Karpas-422 (cell line): Measurements from ENCODE around the gene IL10RB. TPM values are rescaled to one million over a fixed set of nuclear protein-coding genes. Genes with fewer than 3 reads are reported as not detected.
"Not testable (repeated sequence)": the region's sequence is repeated elsewhere in the genome, so short reads cannot be mapped to it uniquely, and the experiment has no call there.

ENCODE experiments used
- DNase-seq: peaks from one replicate; pipeline ENCODE4 v3.0.0-alpha.2; 2015
- H2AFZ ChIP-seq: fragments of 200-600 bp; sonication (generic); 2 replicates; pipeline ENCODE4 v1.6.1; 2014; ENCODE audit warnings: antibody characterized with exemption, low read length, mixed read lengths
- H3K27ac ChIP-seq: fragments of 200-600 bp; sonication (generic); 2 replicates; pipeline ENCODE4 v1.5.1; 2014; ENCODE audit warnings: mild to moderate bottlenecking, low read length, moderate library complexity
- H3K27me3 ChIP-seq: fragments of 200-600 bp; sonication (generic); 2 replicates; pipeline ENCODE4 v1.6.1; 2014; ENCODE audit warnings: low read length, mixed read lengths
- H3K36me3 ChIP-seq: fragments of 200-600 bp; sonication (generic); 2 replicates; pipeline ENCODE4 v1.6.1; 2014; ENCODE audit warnings: low read length, mixed read lengths; ENCODE audit not compliant: insufficient read depth
- H3K4me1 ChIP-seq: fragments of 200-600 bp; sonication (generic); 2 replicates; pipeline ENCODE4 v1.6.1; 2014; ENCODE audit warnings: mild to moderate bottlenecking, low read length, mixed read lengths
- H3K4me2 ChIP-seq: fragments of 200-600 bp; sonication (generic); 2 replicates; pipeline ENCODE4 v1.6.1; 2014; ENCODE audit warnings: low read length, low read depth, mild to moderate bottlenecking; ENCODE audit not compliant: poor library complexity, severe bottlenecking
- H3K4me3 ChIP-seq: fragments of 200-600 bp; sonication (generic); 2 replicates; pipeline ENCODE4 v1.5.1; 2014; ENCODE audit warnings: mild to moderate bottlenecking, antibody characterized with exemption, low read length, mixed read lengths
- H3K79me2 ChIP-seq: fragments of 200-600 bp; sonication (generic); 2 replicates; pipeline ENCODE4 v1.6.1; 2014; ENCODE audit warnings: mild to moderate bottlenecking, low read length, mixed read lengths
- H3K9ac ChIP-seq: fragments of 200-600 bp; sonication (generic); 2 replicates; pipeline ENCODE4 v1.6.0; 2014; ENCODE audit warnings: low read length
- H3K9me2 ChIP-seq: fragments of 200-600 bp; sonication (generic), shearing (Covaris generic); replicated peaks from 2 replicates; pipeline ENCODE4 v1.6.0; 2014; ENCODE audit warnings: mild to moderate bottlenecking, low read length, moderate library complexity; ENCODE audit not compliant: insufficient read depth
- H3K9me3 ChIP-seq: fragments of 300-700, 200-600 bp; sonication (generic); 2 replicates; pipeline ENCODE4 v1.6.1; 2014; ENCODE audit warnings: low read length, mixed read lengths
- H4K20me1 ChIP-seq: fragments of 200-600 bp; sonication (generic); 2 replicates; pipeline ENCODE4 v1.6.1; 2014; ENCODE audit warnings: mild to moderate bottlenecking, antibody characterized with exemption, low read length, low read depth; ENCODE audit not compliant: insufficient read depth
- total RNA-seq: library from RNA; depleted of rRNA; stranded (reverse); fragments of >200 nt; shearing (Covaris generic); gene quantifications from 2 replicates; pipeline ENCODE4 v1.2.3, GENCODE V29; 2014; ENCODE audit warnings: low replicate concordance; rRNA removed

The IL10RB gene
- total RNA-seq, result 48.8 and 67.0 TPM in 2 replicates

DNA sequence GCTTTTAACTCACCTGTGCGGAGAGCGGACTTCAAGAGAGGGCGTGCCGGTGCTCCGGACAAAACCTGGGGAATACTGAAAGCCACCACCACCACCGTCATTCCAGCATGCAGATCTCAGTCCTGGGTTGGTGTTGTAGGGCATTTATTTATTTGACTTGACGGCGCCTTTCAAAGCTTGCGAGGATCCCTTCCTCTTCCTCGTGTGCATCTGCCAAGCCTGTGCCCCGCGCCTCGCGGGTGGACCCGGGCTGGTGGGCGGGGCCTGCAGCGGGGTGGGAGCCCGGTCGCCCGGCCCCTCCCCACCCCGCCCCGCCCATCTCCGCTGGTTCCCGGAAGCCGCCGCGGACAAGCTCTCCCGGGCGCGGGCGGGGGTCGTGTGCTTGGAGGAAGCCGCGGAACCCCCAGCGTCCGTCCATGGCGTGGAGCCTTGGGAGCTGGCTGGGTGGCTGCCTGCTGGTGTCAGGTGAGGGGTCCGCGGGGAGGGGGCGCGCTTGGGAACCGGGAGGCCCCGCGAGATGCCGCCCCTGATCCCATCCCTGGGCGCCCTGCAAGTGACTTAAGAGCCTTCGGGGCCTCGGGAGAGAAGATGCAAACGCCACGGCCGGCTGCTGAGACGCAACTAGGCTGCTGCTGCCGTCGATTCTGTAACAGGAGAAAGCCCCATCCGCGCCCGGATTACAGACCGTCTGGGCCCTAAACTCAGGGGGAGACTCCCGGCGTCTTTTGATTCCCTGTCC lies at the start of gene IL10RB:
TSS of gene IL10RB (plus strand) at position 318 of the 739 bp plus-strand sequence. CDS start at position 417, 99 bp downstream.
- Histone ChIP-seq H3K36me3 (peaks cover 13% of the 10 kb centered on the region), H3K9ac (peak within 1 kb of the TSS; percentile 84), H3K9me3 (no peaks in the 10 kb centered on the region), H3K4me2 (peak within 1 kb of the TSS; percentile 99), H3K79me2 (peaks cover 22% of the 10 kb centered on the region), H4K20me1 (no peaks in the 10 kb centered on the region), H3K4me1 (peaks cover 46% of the 10 kb centered on the region), H3K27me3 (no peaks in the 10 kb centered on the region), H2AFZ (no peak within 1 kb of the TSS), H3K9me2 (no peaks in the 10 kb centered on the region), H3K27ac (peak within 1 kb of the TSS; percentile 68), H3K4me3 (peak within 1 kb of the TSS; percentile 84)
- DNase-seq, result peak; percentile 92

DNA sequence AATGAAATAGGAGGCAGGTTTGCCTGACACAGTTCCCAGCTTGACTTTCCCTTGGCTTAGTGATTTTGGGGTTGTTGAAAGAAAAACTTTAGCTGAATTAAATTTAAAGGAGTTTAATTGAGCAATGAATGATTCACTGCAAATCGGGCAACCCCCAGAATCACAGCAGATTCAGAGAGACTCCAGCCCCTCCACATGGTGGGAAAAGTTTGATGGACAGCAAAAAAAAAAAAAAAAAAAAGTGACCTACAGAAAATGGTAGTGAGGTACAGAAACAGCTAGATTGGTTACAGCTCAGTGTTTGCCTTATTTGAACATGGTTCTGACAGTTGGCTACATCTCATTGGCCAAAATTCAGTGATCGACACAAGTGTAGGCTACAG lies 49.0 kb upstream of the IL10RB start:
- no peaks in the 10 kb centered on the region for H3K36me3 ChIP-seq
- no peak overlapping the region for H3K9ac ChIP-seq
- no peak overlapping the region for H3K4me2 ChIP-seq
- no peaks in the 10 kb centered on the region for H3K9me2 ChIP-seq
- H4K20me1 ChIP-seq, result no peaks in the 10 kb centered on the region
- DNase-seq, result no peak
- H2AFZ ChIP-seq, result no peak overlapping the region
- peaks cover 31% of the 10 kb centered on the region for H3K4me1 ChIP-seq
- no peak overlapping the region for H3K4me3 ChIP-seq
- H3K9me3 ChIP-seq, result no peaks in the 10 kb centered on the region
- H3K27ac ChIP-seq, result peak overlapping the region; percentile 90
- H3K27me3 ChIP-seq, result no peaks in the 10 kb centered on the region
- no peaks in the 10 kb centered on the region for H3K79me2 ChIP-seq

GRCh38 chr21:33219300-33219699 lies 46.9 kb upstream of the IL10RB start:
- H3K27ac ChIP-seq, result no peak overlapping the region
- peaks cover 26% of the 10 kb centered on the region for H3K4me1 ChIP-seq
- H3K4me3 ChIP-seq, result no peak overlapping the region
- H4K20me1 ChIP-seq, result no peaks in the 10 kb centered on the region
- H3K36me3 ChIP-seq, result no peaks in the 10 kb centered on the region
- no peak overlapping the region for H3K9ac ChIP-seq
- no peaks in the 10 kb centered on the region for H3K27me3 ChIP-seq
- no peaks in the 10 kb centered on the region for H3K9me2 ChIP-seq
- H3K9me3 ChIP-seq, result no peaks in the 10 kb centered on the region
- no peak overlapping the region for H2AFZ ChIP-seq
- H3K4me2 ChIP-seq, result no peak overlapping the region
- no peaks in the 10 kb centered on the region for H3K79me2 ChIP-seq
- DNase-seq, result no peak

- H3K9ac ChIP-seq, result no peak overlapping the region
- H4K20me1 ChIP-seq, result no peaks in the 10 kb centered on the region
- H3K9me2 ChIP-seq, result no peaks in the 10 kb centered on the region
- H3K36me3 ChIP-seq, result no peaks in the 10 kb centered on the region
- no peaks in the 10 kb centered on the region for H3K79me2 ChIP-seq
- no peak overlapping the region for H3K27ac ChIP-seq
- H3K27me3 ChIP-seq, result no peaks in the 10 kb centered on the region
- H3K4me2 ChIP-seq, result no peak overlapping the region
- no peak for DNase-seq
- no peak overlapping the region for H3K4me3 ChIP-seq
- H2AFZ ChIP-seq, result no peak overlapping the region
- H3K4me1 ChIP-seq, result peaks cover 21% of the 10 kb centered on the region
- H3K9me3 ChIP-seq, result no peaks in the 10 kb centered on the region
These were observed 46.2 kb upstream of the IL10RB start for GRCh38 chr21:33219954-33220353.

DNA sequence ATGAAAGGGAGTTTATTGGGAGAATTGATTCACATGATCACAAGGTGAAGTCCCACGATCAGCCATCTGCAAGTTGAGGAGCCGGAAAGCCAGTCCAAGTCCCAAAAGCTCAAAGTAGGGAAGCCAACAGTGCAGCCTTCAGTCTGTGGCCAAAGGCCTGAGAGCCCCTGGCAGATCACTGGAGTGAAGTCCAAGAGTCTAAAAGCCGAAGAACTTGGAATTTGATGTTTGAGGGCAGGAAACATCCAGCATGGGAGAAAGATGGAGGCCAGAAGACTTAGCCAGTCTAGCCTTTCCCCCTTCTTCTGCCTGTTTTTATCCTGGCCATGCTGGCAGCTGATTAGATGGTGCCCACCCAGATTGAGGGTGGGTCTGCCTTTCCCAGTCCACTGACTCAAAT lies 40.8 kb upstream of the IL10RB start:
- H3K4me2 ChIP-seq, H3K9me3 ChIP-seq, H3K27ac ChIP-seq, H3K27me3 ChIP-seq, H4K20me1 ChIP-seq, H3K4me3 ChIP-seq, H3K9ac ChIP-seq, H3K36me3 ChIP-seq, H3K79me2 ChIP-seq, H3K9me2 ChIP-seq, H2AFZ ChIP-seq, DNase-seq: not testable (repeated sequence)
- peaks cover 12% of the 10 kb centered on the region for H3K4me1 ChIP-seq

GRCh38 chr21:33228455-33228854 lies 37.7 kb upstream of the IL10RB start:
- Histone ChIP-seq H3K79me2 (peaks cover 37% of the 10 kb centered on the region), H3K4me1 (peaks cover 39% of the 10 kb centered on the region), H3K9me2 (no peaks in the 10 kb centered on the region), H3K4me2 (no peak overlapping the region), H4K20me1 (no peaks in the 10 kb centered on the region), H3K27ac (no peak overlapping the region), H3K9me3 (no peaks in the 10 kb centered on the region), H3K4me3 (no peak overlapping the region), H3K36me3 (peaks cover 9% of the 10 kb centered on the region; the same call in 1 of the 2 replicates), H2AFZ (no peak overlapping the region), H3K27me3 (no peaks in the 10 kb centered on the region), H3K9ac (no peak overlapping the region)
- DNase-seq, result no peak

DNA sequence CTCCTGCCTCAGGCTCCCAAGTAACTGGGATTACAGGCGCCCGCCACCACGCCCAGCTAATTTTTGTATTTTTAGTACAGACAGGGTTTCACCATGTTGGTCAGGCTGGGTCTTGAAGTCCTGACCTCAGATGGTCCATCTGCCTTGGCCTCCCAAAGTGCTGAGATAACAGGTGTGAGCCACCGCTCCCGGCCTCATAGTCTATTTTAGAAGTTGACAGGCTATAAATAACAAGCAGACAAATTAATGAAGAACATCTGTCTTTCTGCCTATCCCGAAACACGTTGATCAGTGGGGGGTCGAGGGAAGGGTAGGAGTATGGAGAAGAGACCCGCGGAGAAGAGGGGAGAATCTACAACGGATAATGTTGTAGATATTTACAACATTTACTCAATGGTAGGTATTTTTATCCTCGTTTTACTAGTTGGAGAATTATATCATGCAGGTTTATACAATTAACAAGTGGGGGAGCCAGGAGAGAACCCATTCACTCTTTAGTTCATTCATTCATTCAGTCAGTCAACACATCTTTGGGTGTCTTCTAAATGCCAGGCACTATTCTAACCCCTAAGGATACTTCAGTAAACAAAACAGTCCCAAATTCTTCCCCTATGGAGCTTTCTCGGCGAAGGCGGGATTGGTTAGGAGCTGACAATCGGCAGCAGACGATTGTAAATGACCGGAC lies 36.9 kb upstream of the IL10RB start:
- Histone ChIP-seq H3K27ac (no peak overlapping the region), H3K4me2 (peak overlapping the region; percentile 84), H3K27me3 (no peaks in the 10 kb centered on the region), H3K79me2 (peaks cover 44% of the 10 kb centered on the region), H2AFZ (peak overlapping the region; percentile 45; the same call in 1 of the 2 replicates), H3K9ac (peak overlapping the region; percentile 98), H3K36me3 (peaks cover 10% of the 10 kb centered on the region; the same call in 1 of the 2 replicates), H3K4me1 (peaks cover 46% of the 10 kb centered on the region), H3K9me3 (no peaks in the 10 kb centered on the region), H3K4me3 (peak overlapping the region; percentile 99), H3K9me2 (no peaks in the 10 kb centered on the region), H4K20me1 (no peaks in the 10 kb centered on the region)
- DNase-seq, result no peak

DNA sequence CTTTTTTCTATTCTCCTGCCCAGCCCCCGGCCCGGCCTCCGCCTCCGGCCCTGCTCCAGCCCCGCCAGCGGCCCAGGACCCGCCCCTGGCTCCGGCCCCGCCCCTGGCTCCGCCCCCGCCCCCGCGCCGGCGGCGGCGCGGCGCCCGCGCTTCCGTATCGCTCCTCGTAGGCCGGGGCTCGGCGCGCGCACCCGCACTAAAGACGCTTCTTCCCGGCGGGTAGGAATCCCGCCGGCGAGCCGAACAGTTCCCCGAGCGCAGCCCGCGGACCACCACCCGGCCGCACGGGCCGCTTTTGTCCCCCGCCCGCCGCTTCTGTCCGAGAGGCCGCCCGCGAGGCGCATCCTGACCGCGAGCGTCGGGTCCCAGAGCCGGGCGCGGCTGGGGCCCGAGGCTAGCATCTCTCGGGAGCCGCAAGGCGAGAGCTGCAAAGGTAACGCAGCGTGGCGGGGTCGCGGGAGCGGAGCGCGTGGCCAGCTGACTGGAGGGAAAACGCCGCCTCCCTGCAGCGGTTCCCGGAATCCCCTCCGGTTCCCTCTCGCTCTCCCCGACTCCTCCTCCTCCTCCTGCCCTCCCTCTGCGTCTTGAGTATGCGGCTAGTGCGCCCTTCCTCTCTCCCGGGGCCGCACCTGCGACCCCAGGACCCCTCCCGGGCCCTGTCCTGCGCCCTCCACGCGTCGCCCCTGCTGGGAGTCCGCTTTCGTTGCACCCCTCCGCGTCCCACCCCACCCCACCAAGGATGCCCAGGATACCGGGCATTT lies 36.2 kb upstream of the IL10RB start, which contains the start of gene IFNAR2:
TSS of gene IFNAR2 (plus strand) at position 155 of the 761 bp plus-strand sequence. CDS start 11,985 bp downstream, outside the sequence.
- H2AFZ ChIP-seq, result peak within 1 kb of the TSS; percentile 77; the same call in 1 of the 2 replicates
- H3K4me1 ChIP-seq, result peaks cover 53% of the 10 kb centered on the region
- no peaks in the 10 kb centered on the region for H3K9me2 ChIP-seq
- H3K27ac ChIP-seq, result peak within 1 kb of the TSS; percentile 82
- peak within 1 kb of the TSS; percentile 84 for H3K4me2 ChIP-seq
- H3K4me3 ChIP-seq, result peak within 1 kb of the TSS; percentile 99
- H3K9me3 ChIP-seq, result no peaks in the 10 kb centered on the region
- no peaks in the 10 kb centered on the region for H4K20me1 ChIP-seq
- H3K79me2 ChIP-seq, result peaks cover 52% of the 10 kb centered on the region
- H3K36me3 ChIP-seq, result peaks cover 10% of the 10 kb centered on the region; the same call in 1 of the 2 replicates
- H3K9ac ChIP-seq, result peak within 1 kb of the TSS; percentile 98
- no peaks in the 10 kb centered on the region for H3K27me3 ChIP-seq
- DNase-seq, result peak; percentile 85
